OCI-LY1 (cell line): ENCODE measurements around the gene SLC12A3.

Experiments
- H2AFZ ChIP-seq: fragments of 200-600 bp; sonication (generic), shearing (Covaris generic); 2 replicates; pipeline ENCODE4 v1.6.0; 2014; ENCODE audit warnings: antibody characterized with exemption, mild to moderate bottlenecking, low read length
- H3F3A ChIP-seq: fragments of 200-600 bp; sonication (generic), shearing (Covaris generic); 2 replicates; pipeline ENCODE4 v1.6.0; 2014; ENCODE audit warnings: mild to moderate bottlenecking, antibody characterized with exemption, low read length, moderate library complexity; ENCODE audit not compliant: insufficient read depth
- H3K27ac ChIP-seq: fragments of 200-600 bp; sonication (generic); 2 replicates; pipeline ENCODE4 v1.5.1; 2014; ENCODE audit warnings: low read length, mixed run types, mild to moderate bottlenecking, low read depth; ENCODE audit not compliant: poor library complexity, severe bottlenecking
- H3K27me3 ChIP-seq: fragments of 200-600 bp; sonication (generic); 2 replicates; pipeline ENCODE4 v1.6.0; 2014; ENCODE audit warnings: antibody characterized with exemption, mild to moderate bottlenecking, low read length, moderate library complexity; ENCODE audit not compliant: insufficient read depth
- H3K36me3 ChIP-seq: fragments of 200-600 bp; sonication (generic); 2 replicates; pipeline ENCODE4 v1.6.1; 2014; ENCODE audit warnings: mild to moderate bottlenecking, antibody characterized with exemption, low read length, moderate library complexity, mixed read lengths; ENCODE audit not compliant: insufficient read depth
- H3K4me1 ChIP-seq: fragments of 200-600 bp; sonication (generic); 2 replicates; pipeline ENCODE4 v1.5.1; 2014; ENCODE audit warnings: mild to moderate bottlenecking, low read length, moderate library complexity; ENCODE audit not compliant: insufficient read depth, severe bottlenecking
- H3K4me2 ChIP-seq: fragments of 200-600 bp; sonication (generic), shearing (Covaris generic); 2 replicates; pipeline ENCODE4 v1.6.1; 2014; ENCODE audit warnings: low read length
- H3K4me3 ChIP-seq: fragments of 200-600 bp; sonication (generic); 2 replicates; pipeline ENCODE4 v1.5.1; 2014; ENCODE audit warnings: low read length, low read depth, mild to moderate bottlenecking, mixed read lengths; ENCODE audit not compliant: poor library complexity, severe bottlenecking
- H3K79me2 ChIP-seq: fragments of 200-600 bp; shearing (Covaris generic); 2 replicates; pipeline ENCODE4 v1.6.1; 2016; ENCODE audit warnings: mixed run types, low read length, mixed read lengths; ENCODE audit not compliant: insufficient read depth
- H3K9ac ChIP-seq: fragments of 200-600 bp; sonication (generic), shearing (Covaris generic); 2 replicates; pipeline ENCODE4 v1.6.1; 2014; ENCODE audit warnings: mild to moderate bottlenecking, low read length, mixed read lengths
- H3K9me2 ChIP-seq: fragments of 200-600 bp; sonication (generic), shearing (Covaris generic); 2 replicates; pipeline ENCODE4 v1.6.1; 2014; ENCODE audit warnings: low read depth, mild to moderate bottlenecking, low read length, mixed read lengths
- H3K9me3 ChIP-seq: fragments of 200-600 bp; shearing (Covaris generic); 2 replicates; pipeline ENCODE4 v1.6.1; 2014; ENCODE audit warnings: low read length, mixed read lengths
- H4K20me1 ChIP-seq: fragments of 200-600 bp; sonication (generic), shearing (Covaris generic); 2 replicates; pipeline ENCODE4 v1.6.0; 2016; ENCODE audit warnings: mild to moderate bottlenecking, low read length; ENCODE audit not compliant: insufficient read depth
- EZH2 ChIP-seq: fragments of 200-600 bp; sonication (generic), shearing (Covaris generic); IDR thresholded peaks from 2 replicates; pipeline ENCODE4 v1.8.0; 2017; ENCODE audit warnings: borderline replicate concordance, mixed run types, mild to moderate bottlenecking, antibody characterized with exemption, low read length, moderate library complexity, mixed read lengths
- TF ChIP-seq, protein P1 (sequence below): fragments of 200-600 bp; sonication (generic), shearing (Covaris generic); IDR thresholded peaks from 2 replicates; pipeline ENCODE4 v1.5.1; 2017; ENCODE audit warnings: mild to moderate bottlenecking, antibody characterized with exemption, low read length, moderate library complexity, mixed read lengths

The SLC12A3 gene

DNA sequence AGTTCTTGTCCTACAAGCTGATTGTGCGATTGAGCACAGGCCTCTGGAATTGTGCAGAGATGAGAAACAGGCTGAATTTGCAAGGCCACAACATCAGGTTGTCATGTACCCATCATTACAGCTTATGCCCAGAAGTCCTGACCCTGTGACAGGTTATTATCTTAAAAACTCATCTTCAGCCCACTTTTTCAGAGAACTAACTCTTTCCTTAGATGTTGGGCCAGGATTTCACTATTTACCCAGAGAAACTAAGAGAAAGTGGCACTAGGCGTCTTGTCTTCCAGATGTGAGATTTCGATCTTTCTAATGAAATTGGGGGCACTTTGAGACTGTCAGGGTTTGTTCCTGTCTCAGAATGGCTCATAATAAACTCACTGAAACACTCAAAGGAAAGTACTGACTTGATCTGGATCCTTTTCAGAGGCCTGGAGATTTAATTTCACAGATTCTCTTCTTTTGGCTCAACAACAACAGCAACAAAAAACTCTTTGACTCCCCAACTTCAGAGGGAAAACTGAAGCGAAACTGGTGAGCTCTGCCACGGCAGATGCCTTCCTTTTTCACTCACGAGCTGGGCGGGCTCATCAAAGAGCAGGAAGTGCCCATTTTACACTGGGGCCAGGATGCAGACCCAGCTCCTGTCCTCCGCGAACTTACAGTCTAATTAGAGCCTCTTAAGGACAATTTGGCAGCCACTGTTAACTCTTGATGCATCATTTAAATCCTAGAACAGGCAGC is 17.7 kb upstream of the SLC12A3 start:
- H3K27ac ChIP-seq: no peak overlapping the region
- H2AFZ ChIP-seq: no peak overlapping the region
- H3K9me2 ChIP-seq: no peaks in the 10 kb centered on the region
- H3K27me3 ChIP-seq: no peaks in the 10 kb centered on the region
- H3K9me3 ChIP-seq: no peaks in the 10 kb centered on the region
- no peak overlapping the region for H3K4me2 ChIP-seq
- H3F3A ChIP-seq: no peaks in the 10 kb centered on the region
- no peak overlapping the region for H3K9ac ChIP-seq
- H4K20me1 ChIP-seq: no peaks in the 10 kb centered on the region
- H3K36me3 ChIP-seq: peaks cover 35% of the 10 kb centered on the region
- H3K4me1 ChIP-seq: peaks cover 14% of the 10 kb centered on the region
- no peak overlapping the region for H3K4me3 ChIP-seq
- TF ChIP-seq, protein P1, sequence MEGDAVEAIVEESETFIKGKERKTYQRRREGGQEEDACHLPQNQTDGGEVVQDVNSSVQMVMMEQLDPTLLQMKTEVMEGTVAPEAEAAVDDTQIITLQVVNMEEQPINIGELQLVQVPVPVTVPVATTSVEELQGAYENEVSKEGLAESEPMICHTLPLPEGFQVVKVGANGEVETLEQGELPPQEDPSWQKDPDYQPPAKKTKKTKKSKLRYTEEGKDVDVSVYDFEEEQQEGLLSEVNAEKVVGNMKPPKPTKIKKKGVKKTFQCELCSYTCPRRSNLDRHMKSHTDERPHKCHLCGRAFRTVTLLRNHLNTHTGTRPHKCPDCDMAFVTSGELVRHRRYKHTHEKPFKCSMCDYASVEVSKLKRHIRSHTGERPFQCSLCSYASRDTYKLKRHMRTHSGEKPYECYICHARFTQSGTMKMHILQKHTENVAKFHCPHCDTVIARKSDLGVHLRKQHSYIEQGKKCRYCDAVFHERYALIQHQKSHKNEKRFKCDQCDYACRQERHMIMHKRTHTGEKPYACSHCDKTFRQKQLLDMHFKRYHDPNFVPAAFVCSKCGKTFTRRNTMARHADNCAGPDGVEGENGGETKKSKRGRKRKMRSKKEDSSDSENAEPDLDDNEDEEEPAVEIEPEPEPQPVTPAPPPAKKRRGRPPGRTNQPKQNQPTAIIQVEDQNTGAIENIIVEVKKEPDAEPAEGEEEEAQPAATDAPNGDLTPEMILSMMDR: no peak
- no peaks in the 10 kb centered on the region for H3K79me2 ChIP-seq

- H3K9me2 ChIP-seq: no peaks in the 10 kb centered on the region
- H2AFZ ChIP-seq: no peak overlapping the region
- H3K79me2 ChIP-seq: no peaks in the 10 kb centered on the region
- H3K9ac ChIP-seq: no peak overlapping the region
- no peak overlapping the region for H3K4me2 ChIP-seq
- TF ChIP-seq, protein P1: no peak
- TF ChIP-seq EZH2: no peak
- H3K9me3 ChIP-seq: no peaks in the 10 kb centered on the region
- H3K27me3 ChIP-seq: no peaks in the 10 kb centered on the region
- no peaks in the 10 kb centered on the region for H3F3A ChIP-seq
- peaks cover 26% of the 10 kb centered on the region for H3K36me3 ChIP-seq
- H3K4me3 ChIP-seq: no peak overlapping the region
- no peak overlapping the region for H3K27ac ChIP-seq
- H4K20me1 ChIP-seq: no peaks in the 10 kb centered on the region
- peaks cover 14% of the 10 kb centered on the region for H3K4me1 ChIP-seq
Observed at GRCh38 chr16:56848029-56848936, 16.7 kb upstream of the SLC12A3 start.

DNA sequence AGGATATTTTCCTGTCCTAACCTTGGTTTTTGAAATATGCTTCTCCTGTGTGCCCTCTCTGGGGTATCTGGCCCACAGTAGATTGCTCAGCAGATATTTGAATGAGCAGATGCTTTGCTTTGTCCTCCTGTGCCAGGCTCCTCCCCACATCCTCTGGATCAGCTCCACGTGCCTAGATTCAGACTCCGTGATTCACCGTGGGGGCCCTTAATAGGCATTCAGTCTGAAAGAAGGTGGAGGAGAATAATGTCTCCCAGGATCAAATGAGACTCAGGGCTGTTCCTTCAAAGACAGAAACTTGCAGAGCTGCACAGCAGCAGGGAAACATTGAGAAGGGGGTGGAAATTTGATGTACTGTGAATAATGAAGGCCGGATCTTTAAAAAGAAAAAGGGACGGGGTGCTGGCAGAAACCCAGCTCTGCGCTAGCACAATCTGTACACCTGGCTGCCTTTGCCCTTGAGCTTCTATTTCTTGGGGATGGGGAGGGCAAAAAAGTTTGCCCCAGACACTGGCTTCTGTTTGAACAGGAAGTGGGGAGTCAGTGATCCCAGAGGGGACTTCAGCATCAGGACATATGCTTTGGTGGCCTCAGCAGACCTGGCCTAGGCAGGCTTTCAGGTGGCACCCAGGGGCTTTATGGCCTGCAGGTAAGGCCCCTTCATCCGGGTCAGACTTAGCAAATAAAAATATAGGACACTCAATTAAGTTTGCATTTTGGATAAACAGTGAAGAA is 15.9 kb upstream of the SLC12A3 start:
- no peak overlapping the region for H3K4me2 ChIP-seq
- H3K36me3 ChIP-seq: peaks cover 17% of the 10 kb centered on the region
- H3K9me2 ChIP-seq: no peaks in the 10 kb centered on the region
- no peaks in the 10 kb centered on the region for H4K20me1 ChIP-seq
- H3K9ac ChIP-seq: no peak overlapping the region
- H3K4me3 ChIP-seq: no peak overlapping the region
- peaks cover 14% of the 10 kb centered on the region for H3K4me1 ChIP-seq
- H2AFZ ChIP-seq: no peak overlapping the region
- TF ChIP-seq EZH2: no peak
- TF ChIP-seq, protein P1: no peak
- no peaks in the 10 kb centered on the region for H3K27me3 ChIP-seq
- no peak overlapping the region for H3K27ac ChIP-seq
- no peaks in the 10 kb centered on the region for H3K9me3 ChIP-seq
- no peaks in the 10 kb centered on the region for H3K79me2 ChIP-seq
- no peaks in the 10 kb centered on the region for H3F3A ChIP-seq
